Measurements from ENCODE around the gene FTL. TPM values are rescaled to one million over a fixed set of nuclear protein-coding genes. Genes with fewer than 3 reads are reported as not detected.

The FTL gene
- total RNA-seq, 1 experiment from 2014 or later: 4,789 TPM

- DNase-seq (ENCODE audit: low read depth): no peak
These were observed 19.3 kb upstream of the FTL start for GRCh38 chr19:48945817-48946216.

- no peak for DNase-seq (ENCODE audit: low read depth)
These were observed 18.4 kb upstream of the FTL start for GRCh38 chr19:48946463-48947257.

- DNase-seq (ENCODE audit: low read depth): no peak
These were observed 17.9 kb upstream of the FTL start for GRCh38 chr19:48947258-48947542.

GRCh38 chr19:48950159-48950558, 14.9 kb upstream of the FTL start:
- peak; percentile 51 for DNase-seq (ENCODE audit: low read depth)

GRCh38 chr19:48950830-48951519, 14.1 kb upstream of the FTL start:
- DNase-seq (ENCODE audit: low read depth): no peak

- no peak for DNase-seq (ENCODE audit: low read depth)
These were observed 12.0 kb upstream of the FTL start for GRCh38 chr19:48953141-48953540.

GRCh38 chr19:48953990-48954594, 11.0 kb upstream of the FTL start:
- DNase-seq (ENCODE audit: low read depth): no peak

- DNase-seq (ENCODE audit: low read depth): peak; percentile 96
These were observed 10.4 kb upstream of the FTL start, which contains the start of gene BAX for GRCh38 chr19:48954595-48955307. BAX (plus strand) TSS chr19:48954875; CDS start chr19:48954929, 54 bp downstream.

GRCh38 chr19:48955308-48955958, 9.7 kb upstream of the FTL start:
- DNase-seq (ENCODE audit: low read depth): no peak

- DNase-seq (ENCODE audit: low read depth): no peak
These were observed 7.1 kb upstream of the FTL start for GRCh38 chr19:48958006-48958405.

GRCh38 chr19:48959341-48960239, 5.5 kb upstream of the FTL start:
- no peak for DNase-seq (ENCODE audit: low read depth)

- DNase-seq (ENCODE audit: low read depth): no peak
These were observed 4.0 kb upstream of the FTL start for GRCh38 chr19:48961051-48961649.

- DNase-seq (ENCODE audit: low read depth): no peak
These were observed 3.5 kb upstream of the FTL start for GRCh38 chr19:48961673-48962028.

GRCh38 chr19:48962029-48962848, 2.9 kb upstream of the FTL start:
- peak; percentile 47 for DNase-seq (ENCODE audit: low read depth)

- no peak for DNase-seq (ENCODE audit: low read depth)
These were observed 2.3 kb upstream of the FTL start for GRCh38 chr19:48962849-48963165.

GRCh38 chr19:48963371-48964204, 1.5 kb upstream of the FTL start:
- peak; percentile 84 for DNase-seq (ENCODE audit: low read depth)

GRCh38 chr19:48964205-48965039, 687 bp upstream of the FTL start:
- DNase-seq (ENCODE audit: low read depth): no peak
